T-helper 17 cell (primary cell): ENCODE results near the gene CTSS. TPM values are rescaled to one million over a fixed set of nuclear protein-coding genes. Genes with fewer than 3 reads are reported as not detected.

Experiments
- total RNA-seq, 4 donors: library from RNA in 2 of 4; stranded (reverse) in 2 of 4; gene quantifications; one replicate each; pipeline ENCODE4 v1.2.3 and lab custom pipeline; 2022 to 2026

Gene CTSS
- total RNA-seq, 2 donors from 2014 or later, result 103 to 139 TPM

Other genes with a start within 250 kb of the CTSS start
- gene ADAMTSL4, start 216.4 kb downstream of the CTSS start, total RNA-seq, result 1 to 10 TPM in 1 of 2 donors, under 1 TPM in 1; 0.39 to 1.6 TPM
- gene MCL1, start 186.2 kb downstream of the CTSS start, total RNA-seq, result 1,000 to 10,000 TPM in 1 of 2 donors, 100 to 1,000 TPM in 1; 776 to 1,091 TPM
- gene ENSA, start 136.2 kb downstream of the CTSS start, total RNA-seq, result 100 to 1,000 TPM; 152 to 173 TPM
- gene GOLPH3L, start 68.6 kb downstream of the CTSS start, total RNA-seq, result 1 to 10 TPM; 7.0 to 9.1 TPM
- under 1 TPM in 1 of 2 donors, not detected in 1; 0.80 TPM for gene HORMAD1, start 44.9 kb downstream of the CTSS start, total RNA-seq
- 10 to 100 TPM in 1 of 2 donors, 1 to 10 TPM in 1; 8.7 to 10.4 TPM for gene CTSK, start 42.5 kb upstream of the CTSS start, total RNA-seq
- gene ARNT, start 110.8 kb upstream of the CTSS start, total RNA-seq, result 10 to 100 TPM; 27.3 to 32.3 TPM
- gene CTXND2, start 121.4 kb upstream of the CTSS start, total RNA-seq, result not detected
- 10 to 100 TPM; 44.0 to 51.0 TPM for gene SETDB1, start 160.6 kb upstream of the CTSS start, total RNA-seq
- gene CERS2, start 209.1 kb upstream of the CTSS start, total RNA-seq, result 100 to 1,000 TPM; 108 to 142 TPM
- gene ANXA9, start 216.5 kb upstream of the CTSS start, total RNA-seq, result under 1 TPM in 1 of 2 donors, not detected in 1; 0.15 TPM
- gene MINDY1, start 241.1 kb upstream of the CTSS start, total RNA-seq, result 10 to 100 TPM; 19.0 to 31.6 TPM
- gene PRUNE1, start 242.7 kb upstream of the CTSS start, total RNA-seq, result 10 to 100 TPM; 15.8 to 30.0 TPM